Neural progenitor cell (in vitro differentiated cells): ENCODE results near the gene DLG4. TPM values are rescaled to one million over a fixed set of nuclear protein-coding genes. Genes with fewer than 3 reads are reported as not detected.
"Not testable (repeated sequence)": the region's sequence is repeated elsewhere in the genome, so short reads cannot be mapped to it uniquely, and the experiment has no call there.

Experiments
- DNase-seq: peaks from one replicate; pipeline ENCODE4 v3.0.0-alpha.2; 2016; ENCODE audit warnings: low spot score
- H2AFZ ChIP-seq: fragments of 200-600 bp; sonication (generic); replicated peaks from 2 replicates; pipeline ENCODE4 v1.6.1; 2016; ENCODE audit warnings: antibody characterized with exemption
- H3F3A ChIP-seq: fragments of 200-600 bp; sonication (generic); 2 replicates; pipeline ENCODE4 v1.6.1; 2016; ENCODE audit warnings: antibody characterized with exemption, low read depth
- H3K27ac ChIP-seq: fragments of 200-600 bp; sonication (generic); 2 replicates; pipeline ENCODE4 v1.5.1; 2016; ENCODE audit warnings: mild to moderate bottlenecking
- H3K27me3 ChIP-seq: fragments of 200-600 bp; sonication (generic); 2 replicates; pipeline ENCODE4 v1.6.1; 2016; ENCODE audit warnings: mild to moderate bottlenecking, moderate library complexity
- H3K36me3 ChIP-seq: fragments of 200-600 bp; sonication (generic); 2 replicates; pipeline ENCODE4 v1.5.1; 2016
- H3K4me1 ChIP-seq: fragments of 200-600 bp; sonication (generic); 2 replicates; pipeline ENCODE4 v1.6.1; 2016; ENCODE audit warnings: mixed run types
- H3K4me2 ChIP-seq: fragments of 200-600 bp; sonication (generic); 2 replicates; pipeline ENCODE4 v1.6.1; 2016
- H3K4me3 ChIP-seq: fragments of 200-600 bp; sonication (generic); 2 replicates; pipeline ENCODE4 v1.5.1; 2016
- H3K79me2 ChIP-seq: fragments of 200-600 bp; sonication (generic); 2 replicates; pipeline ENCODE4 v1.6.1; 2016; ENCODE audit warnings: low read depth
- H3K9ac ChIP-seq: fragments of 200-600 bp; sonication (generic); 2 replicates; pipeline ENCODE4 v1.6.1; 2016
- H3K9me3 ChIP-seq: fragments of 200-600 bp; sonication (generic); 2 replicates; pipeline ENCODE4 v1.5.1; 2016; ENCODE audit warnings: low read depth
- H4K20me1 ChIP-seq: fragments of 200-600 bp; sonication (generic); 2 replicates; pipeline ENCODE4 v1.6.1; 2016; ENCODE audit warnings: low read depth
- H3K27ac Mint-ChIP-seq: 3 replicates; pipeline ENCODE4 v1.8.0; 2021; ENCODE audit warnings: mixed read lengths
- H3K27me3 Mint-ChIP-seq: 2 replicates; pipeline ENCODE4 v1.8.0; 2022; ENCODE audit warnings: low read depth, mild to moderate bottlenecking, inconsistent platforms, moderate library complexity, mixed read lengths; ENCODE audit not compliant: insufficient read depth
- H3K36me3 Mint-ChIP-seq: 3 replicates; pipeline ENCODE4 v1.8.0; 2021; ENCODE audit warnings: mixed read lengths
- H3K4me1 Mint-ChIP-seq: 3 replicates; pipeline ENCODE4 v1.8.0; 2021; ENCODE audit warnings: mixed read lengths
- H3K4me3 Mint-ChIP-seq: 3 replicates; pipeline ENCODE4 v1.8.0; 2021; ENCODE audit warnings: mild to moderate bottlenecking, moderate library complexity, mixed read lengths
- H3K9me3 Mint-ChIP-seq: 3 replicates; pipeline ENCODE4 v1.8.0; 2020; ENCODE audit warnings: mixed read lengths
- CTCF ChIP-seq: fragments of 200-600 bp; sonication (generic); IDR thresholded peaks from 2 replicates; pipeline ENCODE4 v1.5.1; 2017; ENCODE audit warnings: antibody characterized with exemption, mild to moderate bottlenecking
- EZH2 ChIP-seq: fragments of 200-600 bp; sonication (generic); IDR thresholded peaks from 2 replicates; pipeline ENCODE4 v1.6.1; 2017; ENCODE audit warnings: antibody characterized with exemption, mild to moderate bottlenecking, moderate library complexity
- EZH2phosphoT487 ChIP-seq: fragments of 200-600 bp; sonication (generic); IDR thresholded peaks from 2 replicates; pipeline ENCODE4 v1.6.1; 2017; ENCODE audit warnings: antibody characterized with exemption
- total RNA-seq: library from RNA; depleted of rRNA; stranded (reverse); fragments of >200 nt; gene quantifications from 2 replicates; pipeline ENCODE4 v1.2.3, GENCODE V29; 2015; ENCODE audit warnings: low replicate concordance

DLG4 gene
- total RNA-seq, 1 donor from 2014 or later = 23.5 TPM

- no peak for DNase-seq
- Histone ChIP-seq H3K4me1 (no peaks in the 10 kb centered on the region), H3K4me2 (no peak overlapping the region), H3K4me3 (no peak overlapping the region), H4K20me1 (no peaks in the 10 kb centered on the region), H3K27me3 (no peaks in the 10 kb centered on the region), H3K9me3 (no peaks in the 10 kb centered on the region), H3K36me3 (no peaks in the 10 kb centered on the region), H3K79me2 (no peaks in the 10 kb centered on the region), H3K27ac (no peak overlapping the region), H3K9ac (no peak overlapping the region), H2AFZ (no peak overlapping the region), H3F3A (no peaks in the 10 kb centered on the region)
- Mint-ChIP-seq H3K9me3 (peaks cover 15% of the 10 kb centered on the region), H3K4me1 (peaks cover 3% of the 10 kb centered on the region), H3K27ac (no peak overlapping the region), H3K4me3 (no peak overlapping the region), H3K36me3 (peaks cover 4% of the 10 kb centered on the region), H3K27me3 (peaks cover 8% of the 10 kb centered on the region)
- TF ChIP-seq CTCF = no peak
- TF ChIP-seq EZH2phosphoT487 = no peak
- TF ChIP-seq EZH2 = no peak
Measured at GRCh38 chr17:7167832-7168231, 51.8 kb downstream of the DLG4 start.

- Histone ChIP-seq H3K4me1 (no peaks in the 10 kb centered on the region), H3K4me3 (no peak overlapping the region), H3K27me3 (no peaks in the 10 kb centered on the region), H3K4me2 (no peak overlapping the region), H4K20me1 (no peaks in the 10 kb centered on the region), H3F3A (no peaks in the 10 kb centered on the region), H2AFZ (no peak overlapping the region), H3K27ac (no peak overlapping the region), H3K9me3 (no peaks in the 10 kb centered on the region), H3K36me3 (no peaks in the 10 kb centered on the region), H3K79me2 (no peaks in the 10 kb centered on the region), H3K9ac (no peak overlapping the region)
- H3K27ac Mint-ChIP-seq = no peak overlapping the region
- no peak for DNase-seq
- H3K4me1 Mint-ChIP-seq = peaks cover 3% of the 10 kb centered on the region
- no peak overlapping the region for H3K4me3 Mint-ChIP-seq
- H3K36me3 Mint-ChIP-seq = peaks cover 4% of the 10 kb centered on the region
- H3K9me3 Mint-ChIP-seq = peaks cover 15% of the 10 kb centered on the region
- peaks cover 8% of the 10 kb centered on the region for H3K27me3 Mint-ChIP-seq
- TF ChIP-seq EZH2phosphoT487 (no peak), CTCF (no peak), EZH2 (no peak)
Measured at GRCh38 chr17:7166873-7167272, 52.8 kb downstream of the DLG4 start.

GRCh38 chr17:7159571-7159970, 60.1 kb downstream of the DLG4 start:
- H3K4me3 ChIP-seq, H3K4me3 Mint-ChIP-seq, H3K27me3 ChIP-seq, H2AFZ ChIP-seq, H3K27ac ChIP-seq, H3K79me2 ChIP-seq, H3K9me3 ChIP-seq, H3K9me3 Mint-ChIP-seq, H4K20me1 ChIP-seq, H3K36me3 Mint-ChIP-seq, H3F3A ChIP-seq, H3K9ac ChIP-seq, H3K36me3 ChIP-seq, H3K4me1 ChIP-seq, H3K4me2 ChIP-seq, DNase-seq, H3K4me1 Mint-ChIP-seq, H3K27me3 Mint-ChIP-seq: not testable (repeated sequence)
- peak overlapping the region; percentile 5 for H3K27ac Mint-ChIP-seq

DNA sequence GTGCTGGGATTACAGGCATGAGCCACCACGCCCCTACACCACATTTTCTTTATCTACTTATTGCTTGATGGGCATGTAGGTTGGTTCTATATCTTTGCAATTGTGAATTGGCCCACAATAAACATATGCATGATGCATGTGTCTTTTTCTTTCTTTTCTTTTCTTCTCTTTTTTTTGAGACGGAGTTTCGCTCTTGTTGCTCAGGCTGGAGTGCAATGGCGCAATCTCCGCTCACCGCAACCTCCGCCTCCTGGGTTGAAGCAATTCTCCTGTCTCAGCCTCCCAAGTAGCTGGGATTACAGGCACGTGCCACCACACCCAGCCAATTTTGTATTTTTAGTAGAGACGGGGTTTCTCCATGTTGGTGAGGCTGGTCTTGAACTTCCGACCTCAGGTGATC, 61.2 kb downstream of the DLG4 start:
- H3K9me3 ChIP-seq, H3K9ac ChIP-seq, H3K36me3 Mint-ChIP-seq, H3K27me3 ChIP-seq, H3K27ac Mint-ChIP-seq, H3K4me1 Mint-ChIP-seq, H3K4me3 ChIP-seq, H3K27ac ChIP-seq, H4K20me1 ChIP-seq, H3K4me3 Mint-ChIP-seq, DNase-seq, H2AFZ ChIP-seq, H3K4me1 ChIP-seq, H3F3A ChIP-seq, H3K36me3 ChIP-seq, H3K79me2 ChIP-seq, H3K27me3 Mint-ChIP-seq, H3K4me2 ChIP-seq, H3K9me3 Mint-ChIP-seq: not testable (repeated sequence)
